ENCODE measurements around the gene ALG12. TPM values are rescaled to one million over a fixed set of nuclear protein-coding genes. Genes with fewer than 3 reads are reported as not detected.

ALG12 gene
- total RNA-seq, 1 experiment from 2014 or later = 16.6 TPM

DNA sequence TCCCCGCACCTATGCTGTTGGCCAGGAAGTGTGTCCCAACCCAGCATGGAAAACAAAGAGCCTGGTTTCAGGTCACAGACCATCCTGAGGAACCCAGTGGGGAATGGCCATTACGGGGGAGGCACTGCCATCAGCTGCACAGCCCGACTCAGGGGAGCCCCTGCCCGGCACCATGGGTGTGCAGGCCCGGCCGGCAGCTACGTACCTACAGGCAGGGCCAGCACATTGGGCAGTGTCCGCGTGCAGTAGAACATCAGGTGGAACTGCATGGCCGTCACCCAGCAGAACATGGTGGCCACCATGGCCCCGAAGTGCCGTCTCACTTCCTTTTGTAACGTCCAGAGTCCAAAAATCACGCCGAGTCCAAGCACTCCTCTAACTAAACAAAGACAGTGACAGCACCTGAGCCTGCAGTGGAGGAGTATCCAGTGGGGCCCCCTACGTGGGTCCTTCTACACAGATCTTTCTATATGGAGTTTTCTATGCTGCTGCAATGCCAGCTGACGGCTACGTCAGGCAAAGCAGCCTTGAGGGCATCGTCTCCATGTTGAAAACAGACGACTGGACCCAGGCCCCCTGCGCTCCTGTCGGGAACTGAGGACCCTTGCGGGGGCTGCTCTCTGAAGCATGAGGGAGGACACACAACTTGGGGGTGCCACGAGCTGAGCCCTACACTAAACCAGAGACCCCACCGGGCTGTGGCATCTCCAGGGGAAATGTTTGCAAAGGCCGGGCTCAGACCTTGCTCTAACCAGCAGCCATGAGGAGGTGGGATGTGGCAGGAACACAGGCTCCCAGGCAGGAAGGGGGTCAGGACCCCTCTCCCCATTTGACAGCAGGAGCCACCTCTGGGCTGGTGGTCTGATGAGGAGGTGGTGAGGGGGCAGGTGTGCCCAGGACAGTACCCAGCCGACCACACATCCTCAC, 7.7 kb downstream of the ALG12 start:
- no peak overlapping the region for H3K9ac ChIP-seq (ENCODE audit: low read length)
- H2AFZ ChIP-seq (ENCODE audit: low read depth, low read length, poor library complexity, severe bottlenecking) = no peak overlapping the region
- no peak overlapping the region for H3K27ac ChIP-seq (ENCODE audit: low read depth, low read length)
- TF ChIP-seq, protein P1, sequence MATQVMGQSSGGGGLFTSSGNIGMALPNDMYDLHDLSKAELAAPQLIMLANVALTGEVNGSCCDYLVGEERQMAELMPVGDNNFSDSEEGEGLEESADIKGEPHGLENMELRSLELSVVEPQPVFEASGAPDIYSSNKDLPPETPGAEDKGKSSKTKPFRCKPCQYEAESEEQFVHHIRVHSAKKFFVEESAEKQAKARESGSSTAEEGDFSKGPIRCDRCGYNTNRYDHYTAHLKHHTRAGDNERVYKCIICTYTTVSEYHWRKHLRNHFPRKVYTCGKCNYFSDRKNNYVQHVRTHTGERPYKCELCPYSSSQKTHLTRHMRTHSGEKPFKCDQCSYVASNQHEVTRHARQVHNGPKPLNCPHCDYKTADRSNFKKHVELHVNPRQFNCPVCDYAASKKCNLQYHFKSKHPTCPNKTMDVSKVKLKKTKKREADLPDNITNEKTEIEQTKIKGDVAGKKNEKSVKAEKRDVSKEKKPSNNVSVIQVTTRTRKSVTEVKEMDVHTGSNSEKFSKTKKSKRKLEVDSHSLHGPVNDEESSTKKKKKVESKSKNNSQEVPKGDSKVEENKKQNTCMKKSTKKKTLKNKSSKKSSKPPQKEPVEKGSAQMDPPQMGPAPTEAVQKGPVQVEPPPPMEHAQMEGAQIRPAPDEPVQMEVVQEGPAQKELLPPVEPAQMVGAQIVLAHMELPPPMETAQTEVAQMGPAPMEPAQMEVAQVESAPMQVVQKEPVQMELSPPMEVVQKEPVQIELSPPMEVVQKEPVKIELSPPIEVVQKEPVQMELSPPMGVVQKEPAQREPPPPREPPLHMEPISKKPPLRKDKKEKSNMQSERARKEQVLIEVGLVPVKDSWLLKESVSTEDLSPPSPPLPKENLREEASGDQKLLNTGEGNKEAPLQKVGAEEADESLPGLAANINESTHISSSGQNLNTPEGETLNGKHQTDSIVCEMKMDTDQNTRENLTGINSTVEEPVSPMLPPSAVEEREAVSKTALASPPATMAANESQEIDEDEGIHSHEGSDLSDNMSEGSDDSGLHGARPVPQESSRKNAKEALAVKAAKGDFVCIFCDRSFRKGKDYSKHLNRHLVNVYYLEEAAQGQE (IDR thresholded peaks at IDR 0.05; ENCODE audit: low read depth) = no peak
- TF ChIP-seq EZH2 (IDR thresholded peaks at IDR 0.05) (no peak), CEBPB (IDR thresholded peaks at IDR 0.05; ENCODE audit: low read depth) (no peak), SRF (IDR thresholded peaks at IDR 0.05; ENCODE audit: low read depth) (no peak), SP1 (IDR thresholded peaks at IDR 0.05; ENCODE audit: low read depth) (no peak)
- no peaks in the 10 kb centered on the region; a peak in 2 of 4 replicates for H3K36me3 ChIP-seq (ENCODE audit: control insufficient read depth in 1 of 2, insufficient read depth in 2 of 2, low read length in 2 of 2)
- H4K20me1 ChIP-seq (ENCODE audit: insufficient read depth) = no peaks in the 10 kb centered on the region
- H3K9me3 ChIP-seq (ENCODE audit: control insufficient read depth in 1 of 2, insufficient read depth in 1 of 2, low read depth in 1 of 2, low read length in 2 of 2) = no peaks in the 10 kb centered on the region
- ChIA-PET CTCF (no interaction called here), RAD21 (ENCODE audit: low non-redundant PET in 1 of 2, low total read pairs in 2 of 2, uncharacterized antibody in 2 of 2, unreplicated experiment in 2 of 2) (no interaction called here), POLR2A (no interaction called here)
- BruUV-seq (replicated peaks) = no TSS peak
- no peaks in the 10 kb centered on the region for H3K4me1 ChIP-seq (ENCODE audit: control insufficient read depth in 1 of 2, insufficient read depth in 2 of 2, low read length in 2 of 2)
- no peak for ATAC-seq
- intact Hi-C loops (cut with micrococcal nuclease) = no loop called here
- H3K4me2 ChIP-seq (ENCODE audit: low read length) = no peak overlapping the region
- H3K27me3 ChIP-seq (ENCODE audit: insufficient read depth, low read length) = no peaks in the 10 kb centered on the region
- no peak for DNase-seq (ENCODE audit: low read depth, low spot score)
- H3K4me3 ChIP-seq (replicated peaks in 1 of 2; ENCODE audit: low read depth in 1 of 2, low read length in 2 of 2) = no peak overlapping the region
- no peaks in the 10 kb centered on the region for H3K9me2 ChIP-seq (ENCODE audit: insufficient read depth)
- no peaks in the 10 kb centered on the region for H3K79me2 ChIP-seq (ENCODE audit: insufficient read depth, low read length)
